Prostate gland (tissue), 2 donors: ENCODE data around the gene PDZRN3. TPM values are rescaled to one million over a fixed set of nuclear protein-coding genes. Genes with fewer than 3 reads are reported as not detected.

Experiments
- DNase-seq: peaks from one replicate; pipeline ENCODE4 v3.0.0-alpha.2; 2019; ENCODE audit warnings: low spot score
- H3K27ac ChIP-seq, 2 donors: fragments of 200-600 bp; sonication (generic); 2 replicates each; pipeline ENCODE4 v1.5.1; 2017 to 2019
- H3K27me3 ChIP-seq: fragments of 200-600 bp; sonication (generic); replicated peaks from 2 replicates; pipeline ENCODE4 v1.5.1; 2019; ENCODE audit not compliant: insufficient read depth
- H3K36me3 ChIP-seq, 2 donors: fragments of 200-600 bp; sonication (generic); 1 replicate in 1 of 2; 2 replicates in 1 of 2; pipeline versions ENCODE4 v1.5.1 to v1.8.1; 2017 to 2019
- H3K4me1 ChIP-seq: fragments of 200-600 bp; sonication (generic); replicated peaks from 2 replicates; pipeline ENCODE4 v1.5.1; 2019
- H3K4me3 ChIP-seq, 2 donors: fragments of 200-600 bp; sonication (generic); 2 replicates each; pipeline ENCODE4 v1.5.1; 2017 to 2019
- H3K9me3 ChIP-seq: fragments of 200-600 bp; sonication (generic); 2 replicates; pipeline ENCODE4 v1.5.1; 2017
- POLR2A ChIP-seq: fragments of 450-650 bp; IDR thresholded peaks from one replicate; pipeline ENCODE4 v1.6.1; 2016; ENCODE audit warnings: antibody characterized with exemption, mild to moderate bottlenecking
- POLR2AphosphoS5 ChIP-seq: sonication (generic); formaldehyde crosslinking; IDR thresholded peaks from one replicate; pipeline ENCODE4 v1.6.1; 2017; ENCODE audit warnings: antibody characterized with exemption
- WGBS: methylation state at CpG from one replicate; pipeline ENCODE4 v1.1.5; 2018; 5-methylcytosine and 5-hydroxymethylcytosine counted together
- intact Hi-C: fragments of 100-400 bp; cut with DNase I; formaldehyde crosslinking; loops from one replicate; pipeline ENCODE4 v1.14.2; 2022
- total RNA-seq, 2 donors: library from RNA; depleted of rRNA; stranded (reverse); fragments of >200 nt; gene quantifications; one replicate each; pipeline ENCODE4 v1.1.0, GENCODE V29; 2016
- TF ChIP-seq, protein P1 (sequence below), 4 experiments: fragments of 200-600 bp in 2 of 4; fragments of 450-650 bp in 2 of 4; sonication (generic) in 2 of 4; IDR thresholded peaks; 1 replicate in 3 of 4; 2 replicates in 1 of 4; pipeline ENCODE4 v1.5.1; 2016 to 2019; ENCODE audit warnings: antibody characterized with exemption in 4 of 4, mild to moderate bottlenecking in 2 of 4, moderate library complexity in 2 of 4

PDZRN3 gene
- total RNA-seq, 2 donors from 2014 or later, result 80.9 to 143 TPM

DNA sequence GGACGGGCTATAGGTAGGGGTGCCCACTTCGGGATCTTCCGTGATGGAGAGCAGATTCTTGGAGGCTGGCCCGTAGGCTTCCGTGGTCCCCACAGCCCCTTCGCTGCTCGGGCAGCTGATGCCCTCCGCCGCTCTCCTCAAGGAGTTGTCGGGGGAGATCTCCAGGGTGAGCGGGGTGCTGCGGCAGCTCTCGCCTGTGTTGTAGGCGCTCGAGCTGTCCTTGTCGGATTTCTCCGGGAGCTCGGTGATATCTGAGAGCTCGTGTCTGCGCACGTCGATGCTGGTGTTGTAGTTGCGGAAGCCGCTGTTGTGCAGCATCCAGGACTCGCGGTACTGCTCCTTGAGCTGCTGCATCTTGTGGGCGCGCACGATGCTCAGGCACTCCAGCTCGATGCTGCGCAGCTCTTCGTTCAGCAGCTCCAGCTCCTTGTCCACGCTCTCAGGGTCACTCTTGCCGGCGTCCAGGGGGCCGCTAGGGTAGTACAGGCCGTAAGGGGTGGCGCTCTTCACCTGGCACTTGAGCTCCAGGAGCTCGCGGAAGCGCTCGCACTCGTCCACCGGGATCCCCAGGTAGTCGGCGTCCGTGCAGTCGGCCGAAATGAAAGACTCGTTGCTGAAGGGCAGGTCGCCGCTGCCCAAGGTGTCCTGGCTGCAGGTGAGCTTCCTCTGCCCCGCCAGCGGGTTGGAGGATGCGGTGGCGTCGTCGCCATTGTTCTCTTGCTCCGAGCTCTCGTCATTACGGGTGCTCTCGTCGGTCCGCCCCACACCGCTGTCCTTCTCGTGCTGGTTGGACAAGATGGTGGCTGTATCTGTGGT, 240.4 kb downstream of the PDZRN3 start:
- Histone ChIP-seq H3K4me1 (no peaks in the 10 kb centered on the region), H3K4me3 (no peak overlapping the region), H3K9me3 (no peaks in the 10 kb centered on the region), H3K27ac (no peak overlapping the region), H3K36me3 (peaks cover 3 to 14% of the 10 kb centered on the region in 2 donors), H3K27me3 (no peaks in the 10 kb centered on the region)
- 97% methylated on average over 66 of the region's 66 CpGs for WGBS
- intact Hi-C loops, result no loop called here
- no peak for DNase-seq
- no peak for TF ChIP-seq POLR2AphosphoS5
- no peak for TF ChIP-seq POLR2A

DNA sequence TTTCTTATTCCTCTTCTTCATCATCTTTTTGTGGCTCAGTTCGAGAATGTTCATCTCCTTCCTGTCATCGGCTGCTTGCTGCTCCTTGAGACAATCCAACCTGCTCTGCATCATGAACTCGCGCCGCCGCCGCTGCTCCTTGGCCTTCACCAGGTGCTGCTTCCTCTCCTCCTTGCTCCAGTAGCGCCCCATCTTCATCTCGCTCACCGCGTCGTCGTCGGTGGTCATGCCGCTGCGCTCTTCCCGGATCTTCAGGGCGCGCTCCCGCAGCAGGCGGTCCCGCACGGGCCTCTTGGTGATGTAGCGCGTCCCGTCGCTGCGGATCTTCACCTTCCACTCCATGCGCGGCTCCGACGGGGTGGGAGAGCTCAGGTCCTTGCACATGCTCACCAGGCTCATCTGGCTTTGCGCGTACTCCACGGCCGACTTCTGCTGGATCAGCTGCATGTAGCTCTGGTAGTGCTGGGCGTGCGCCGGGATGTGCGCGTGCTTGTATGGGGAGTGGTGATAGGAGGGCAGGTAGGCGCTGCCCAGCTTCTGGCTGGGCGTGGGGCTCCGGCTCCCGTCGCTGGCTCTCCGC, 241.2 kb downstream of the PDZRN3 start:
- H3K9me3 ChIP-seq, result no peaks in the 10 kb centered on the region
- 96% methylated on average over 47 of the region's 47 CpGs for WGBS
- no peak overlapping the region for H3K27ac ChIP-seq
- H3K4me1 ChIP-seq, result no peaks in the 10 kb centered on the region
- no peak for TF ChIP-seq POLR2A
- TF ChIP-seq, protein P1, sequence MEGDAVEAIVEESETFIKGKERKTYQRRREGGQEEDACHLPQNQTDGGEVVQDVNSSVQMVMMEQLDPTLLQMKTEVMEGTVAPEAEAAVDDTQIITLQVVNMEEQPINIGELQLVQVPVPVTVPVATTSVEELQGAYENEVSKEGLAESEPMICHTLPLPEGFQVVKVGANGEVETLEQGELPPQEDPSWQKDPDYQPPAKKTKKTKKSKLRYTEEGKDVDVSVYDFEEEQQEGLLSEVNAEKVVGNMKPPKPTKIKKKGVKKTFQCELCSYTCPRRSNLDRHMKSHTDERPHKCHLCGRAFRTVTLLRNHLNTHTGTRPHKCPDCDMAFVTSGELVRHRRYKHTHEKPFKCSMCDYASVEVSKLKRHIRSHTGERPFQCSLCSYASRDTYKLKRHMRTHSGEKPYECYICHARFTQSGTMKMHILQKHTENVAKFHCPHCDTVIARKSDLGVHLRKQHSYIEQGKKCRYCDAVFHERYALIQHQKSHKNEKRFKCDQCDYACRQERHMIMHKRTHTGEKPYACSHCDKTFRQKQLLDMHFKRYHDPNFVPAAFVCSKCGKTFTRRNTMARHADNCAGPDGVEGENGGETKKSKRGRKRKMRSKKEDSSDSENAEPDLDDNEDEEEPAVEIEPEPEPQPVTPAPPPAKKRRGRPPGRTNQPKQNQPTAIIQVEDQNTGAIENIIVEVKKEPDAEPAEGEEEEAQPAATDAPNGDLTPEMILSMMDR (IDR thresholded peaks at IDR 0.05), result no peak
- TF ChIP-seq POLR2AphosphoS5, result no peak
- H3K4me3 ChIP-seq, result no peak overlapping the region
- intact Hi-C loops, result no loop called here
- no peaks in the 10 kb centered on the region for H3K27me3 ChIP-seq
- DNase-seq, result no peak
- peaks cover 3 to 14% of the 10 kb centered on the region in 2 donors for H3K36me3 ChIP-seq

DNA sequence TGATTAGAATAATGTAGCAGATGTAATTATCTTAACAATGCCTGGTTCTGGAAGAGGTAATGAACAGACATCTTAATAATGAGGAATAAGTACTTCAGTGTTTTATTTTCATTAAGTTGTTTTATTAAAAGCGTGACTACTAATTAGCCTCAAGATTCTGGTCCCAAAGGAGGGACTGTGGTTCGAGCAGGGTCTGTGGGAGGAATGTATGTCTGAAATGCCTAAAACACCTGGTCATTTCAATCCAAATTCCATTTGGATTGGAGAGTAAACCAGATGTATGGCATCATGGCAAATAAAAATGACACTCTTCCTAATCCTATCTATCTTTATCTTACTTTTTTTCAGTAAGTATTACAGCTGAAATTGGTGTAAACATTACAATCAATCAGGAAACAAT, 243.2 kb downstream of the PDZRN3 start:
- Histone ChIP-seq H3K27me3 (no peaks in the 10 kb centered on the region), H3K27ac (no peak overlapping the region), H3K9me3 (no peaks in the 10 kb centered on the region), H3K4me1 (no peaks in the 10 kb centered on the region), H3K36me3 (peaks cover 3 to 14% of the 10 kb centered on the region in 2 donors), H3K4me3 (no peak overlapping the region)
- intact Hi-C loops, result no loop called here
- TF ChIP-seq, protein P1 (IDR thresholded peaks at IDR 0.05), result no peak
- TF ChIP-seq POLR2AphosphoS5 (no peak), POLR2A (no peak)
- 86% methylated on average over 2 of the region's 2 CpGs for WGBS
- no peak for DNase-seq

DNA sequence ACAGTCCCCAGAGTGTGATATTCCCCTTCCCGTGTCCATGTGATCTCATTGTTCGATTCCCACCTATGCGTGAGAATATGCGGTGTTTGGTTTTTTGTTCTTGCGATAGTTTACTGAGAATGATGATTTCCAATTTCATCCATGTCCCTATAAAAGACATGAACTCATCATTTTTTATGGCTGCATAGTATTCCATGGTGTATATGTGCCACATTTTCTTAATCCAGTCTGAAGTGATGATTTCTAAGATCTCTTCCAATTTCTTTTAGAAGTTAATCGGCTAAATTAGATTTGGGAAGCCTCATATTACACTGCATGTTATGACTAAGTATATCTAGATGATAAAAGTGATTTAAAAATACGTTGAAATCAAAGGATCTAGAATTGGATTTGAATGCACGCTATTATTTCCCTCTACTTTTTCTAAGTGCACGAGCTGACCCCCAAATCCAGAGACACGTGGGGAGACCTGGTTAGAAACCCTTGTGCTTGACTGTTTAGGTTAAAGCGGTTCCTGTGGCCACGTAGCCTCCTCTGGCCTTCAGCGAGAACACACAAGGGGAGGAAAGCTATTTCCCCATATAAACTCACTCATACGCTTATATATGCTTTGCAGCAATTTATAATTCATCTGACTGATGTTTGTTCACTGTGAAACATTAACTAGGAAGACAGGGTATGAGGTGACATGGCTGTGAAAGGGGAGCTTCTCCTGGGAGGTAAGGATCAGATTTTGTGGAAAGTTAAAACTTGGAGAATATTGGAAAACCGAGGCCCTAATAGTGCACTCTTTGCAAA, 243.8 kb downstream of the PDZRN3 start:
- TF ChIP-seq POLR2AphosphoS5, result no peak
- no peak for TF ChIP-seq POLR2A
- TF ChIP-seq, protein P1 (IDR thresholded peaks at IDR 0.05), result no peak
- H3K4me3 ChIP-seq, result no peak overlapping the region
- no peaks in the 10 kb centered on the region for H3K27me3 ChIP-seq
- H3K36me3 ChIP-seq, result peaks cover 3 to 14% of the 10 kb centered on the region in 2 donors
- DNase-seq, result no peak
- no peaks in the 10 kb centered on the region for H3K4me1 ChIP-seq
- H3K27ac ChIP-seq, result no peak overlapping the region
- no peaks in the 10 kb centered on the region for H3K9me3 ChIP-seq
- 75% methylated on average over 15 of the region's 15 CpGs for WGBS
- intact Hi-C loops, result no loop called here

DNA sequence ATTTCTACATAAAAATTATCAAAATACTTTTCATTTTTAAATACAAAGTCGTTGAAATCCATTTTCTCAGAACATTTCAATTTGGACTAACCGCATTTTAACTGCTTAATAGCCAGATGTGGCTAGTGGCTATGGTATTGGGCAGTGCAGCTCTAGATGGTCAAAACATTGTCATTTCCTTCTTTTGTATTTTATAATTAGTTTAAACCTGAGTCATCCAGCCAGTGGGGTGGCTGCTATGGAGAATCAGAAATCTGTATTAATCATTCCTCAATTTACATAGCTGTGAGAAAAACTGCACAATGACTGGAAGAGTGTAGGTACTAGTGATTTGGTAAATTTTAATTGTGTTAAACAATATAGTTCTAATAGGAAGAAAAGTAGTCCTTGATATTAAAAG, 245.3 kb downstream of the PDZRN3 start:
- no peak for DNase-seq
- H3K27me3 ChIP-seq, result no peaks in the 10 kb centered on the region
- WGBS, result 67% methylated on average over 2 of the region's 2 CpGs
- H3K9me3 ChIP-seq, result no peaks in the 10 kb centered on the region
- no peak overlapping the region for H3K4me3 ChIP-seq
- no peaks in the 10 kb centered on the region for H3K4me1 ChIP-seq
- no peak overlapping the region for H3K27ac ChIP-seq
- intact Hi-C loops, result no loop called here
- TF ChIP-seq POLR2AphosphoS5 (no peak), POLR2A (no peak)
- TF ChIP-seq, protein P1 (IDR thresholded peaks at IDR 0.05), result no peak
- H3K36me3 ChIP-seq, result peaks cover 0 to 2% of the 10 kb centered on the region in 2 donors
